ENCODE measurements around the gene RAX.

Gene RAX

GRCh38 chr18:59267503-59268126 is 5.6 kb downstream of the RAX start:
- Histone ChIP-seq H3K4me1 (no peaks in the 10 kb centered on the region), H3K4me3 (ENCODE audit: low read depth, low read length) (no peak overlapping the region), H3K9me3 (no peaks in the 10 kb centered on the region), H3K36me3 (no peaks in the 10 kb centered on the region), H3K27me3 (peaks cover 97% of the 10 kb centered on the region)
- no peak for DNase-seq
- no peak for TF ChIP-seq CTCF (IDR thresholded peaks at IDR 0.05; ENCODE audit: low read depth, low read length)

- Histone ChIP-seq H3K36me3 (no peaks in the 10 kb centered on the region), H3K27me3 (peaks cover 91% of the 10 kb centered on the region), H3K4me1 (no peaks in the 10 kb centered on the region), H3K4me3 (ENCODE audit: low read depth, low read length) (no peak overlapping the region), H3K9me3 (no peaks in the 10 kb centered on the region)
- TF ChIP-seq CTCF (IDR thresholded peaks at IDR 0.05; ENCODE audit: low read depth, low read length), result no peak
- no peak for DNase-seq
These were observed 6.3 kb downstream of the RAX start for GRCh38 chr18:59266886-59267502.

- no peak for DNase-seq
- Histone ChIP-seq H3K36me3 (no peaks in the 10 kb centered on the region), H3K4me1 (no peaks in the 10 kb centered on the region), H3K27me3 (peaks cover 85% of the 10 kb centered on the region), H3K4me3 (ENCODE audit: low read depth, low read length) (no peak overlapping the region), H3K9me3 (no peaks in the 10 kb centered on the region)
- TF ChIP-seq CTCF (IDR thresholded peaks at IDR 0.05; ENCODE audit: low read depth, low read length), result no peak
These were observed 6.8 kb downstream of the RAX start for GRCh38 chr18:59266459-59266858.

- Histone ChIP-seq H3K4me3 (ENCODE audit: low read depth, low read length) (no peak overlapping the region), H3K36me3 (no peaks in the 10 kb centered on the region), H3K27me3 (peaks cover 80% of the 10 kb centered on the region), H3K4me1 (no peaks in the 10 kb centered on the region), H3K9me3 (no peaks in the 10 kb centered on the region)
- DNase-seq, result no peak
- no peak for TF ChIP-seq CTCF (IDR thresholded peaks at IDR 0.05; ENCODE audit: low read depth, low read length)
These were observed 7.3 kb downstream of the RAX start for GRCh38 chr18:59265974-59266369.

- Histone ChIP-seq H3K27me3 (peaks cover 75% of the 10 kb centered on the region), H3K4me1 (no peaks in the 10 kb centered on the region), H3K4me3 (ENCODE audit: low read depth, low read length) (peak overlapping the region; percentile 37), H3K36me3 (no peaks in the 10 kb centered on the region), H3K9me3 (no peaks in the 10 kb centered on the region)
- peak; percentile 39 for DNase-seq
- TF ChIP-seq CTCF (IDR thresholded peaks at IDR 0.05; ENCODE audit: low read depth, low read length), result no peak
These were observed 7.8 kb downstream of the RAX start for GRCh38 chr18:59265246-59265973.

Measured in BE2C (cell line).